ENCODE results near the gene TSC22D2. TPM values are rescaled to one million over a fixed set of nuclear protein-coding genes. Genes with fewer than 3 reads are reported as not detected.

Gene TSC22D2
- 9.5 and 18.0 TPM in 2 replicates for total RNA-seq

DNA sequence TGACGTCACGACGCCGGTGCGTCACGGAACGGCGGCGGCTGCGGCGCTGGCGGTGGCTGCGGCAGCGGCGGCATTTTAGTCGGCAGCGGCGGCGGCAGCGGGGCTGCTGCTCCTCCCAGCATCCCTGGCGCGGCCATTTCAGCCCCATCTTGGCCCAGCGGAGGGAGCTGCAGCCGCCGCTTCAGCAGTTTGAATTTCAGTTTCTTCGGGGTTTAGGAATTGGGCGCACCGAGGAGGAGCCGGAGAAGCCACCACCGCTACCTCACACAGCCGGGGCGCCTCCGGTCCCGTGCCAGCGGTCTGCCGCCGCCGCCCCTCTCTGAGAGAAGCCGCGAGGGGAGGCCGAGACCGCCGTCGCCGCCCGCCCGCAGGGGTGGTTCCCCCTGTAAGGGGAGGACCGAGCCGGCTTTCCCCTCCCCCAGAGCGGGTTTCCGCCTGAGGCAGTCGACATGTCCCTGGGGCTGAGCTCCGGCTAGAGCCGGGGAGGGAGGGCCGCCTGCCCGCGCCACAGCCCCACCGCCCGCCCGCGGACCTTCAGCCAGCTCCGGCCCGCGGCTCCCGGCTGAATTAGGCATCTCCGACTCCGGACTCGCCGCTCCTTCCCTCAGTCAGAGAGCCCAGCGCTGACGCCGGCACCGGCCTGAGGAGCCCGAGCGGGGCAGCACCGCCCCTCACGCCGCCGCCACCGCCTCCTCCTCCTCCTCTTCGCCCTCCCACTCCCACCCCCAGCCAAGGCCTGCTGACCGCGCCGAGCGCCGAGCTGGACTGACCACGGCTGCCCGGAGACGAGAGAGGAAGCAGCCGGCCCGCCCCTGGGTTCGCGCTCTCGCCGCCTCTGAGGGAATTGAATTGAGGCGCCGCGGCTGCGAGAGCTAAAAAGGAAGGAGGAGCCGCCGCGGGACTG is at the start of gene TSC22D2:
Gene TSC22D2, plus strand, starts transcription at position 78 of the 904 bp plus-strand sequence. CDS start 1,053 bp downstream, outside the sequence.

Other genes starting within 250 kb of the TSC22D2 start
- gene SERP1, start 138.2 kb downstream of the TSC22D2 start, total RNA-seq = 214 and 229 TPM in 2 replicates
- 188 and 205 TPM in 2 replicates for gene EIF2A, start 138.5 kb downstream of the TSC22D2 start, total RNA-seq
- 200 and 238 TPM in 2 replicates for gene SELENOT, start 195.0 kb downstream of the TSC22D2 start, total RNA-seq

Measured in smooth muscle cell of the umbilical artery (primary cell).